T-helper 2 cell (primary cell): ENCODE data around the gene ZNF644.
A peak's percentile ranks its signal among the peaks of the same experiment; 100 is the strongest.
"Not testable (repeated sequence)": the region's sequence is repeated elsewhere in the genome, so short reads cannot be mapped to it uniquely, and the experiment has no call there.

Source experiments
- DNase-seq, 5 experiments: peaks; one replicate each; pipeline versions ENCODE4 v3.0.0 to v3.0.0-alpha.2; 2012 to 2022

The ZNF644 gene

GRCh38 chr1:90977522-90977921 is 44.3 kb downstream of the ZNF644 start:
- no peak for DNase-seq

DNA sequence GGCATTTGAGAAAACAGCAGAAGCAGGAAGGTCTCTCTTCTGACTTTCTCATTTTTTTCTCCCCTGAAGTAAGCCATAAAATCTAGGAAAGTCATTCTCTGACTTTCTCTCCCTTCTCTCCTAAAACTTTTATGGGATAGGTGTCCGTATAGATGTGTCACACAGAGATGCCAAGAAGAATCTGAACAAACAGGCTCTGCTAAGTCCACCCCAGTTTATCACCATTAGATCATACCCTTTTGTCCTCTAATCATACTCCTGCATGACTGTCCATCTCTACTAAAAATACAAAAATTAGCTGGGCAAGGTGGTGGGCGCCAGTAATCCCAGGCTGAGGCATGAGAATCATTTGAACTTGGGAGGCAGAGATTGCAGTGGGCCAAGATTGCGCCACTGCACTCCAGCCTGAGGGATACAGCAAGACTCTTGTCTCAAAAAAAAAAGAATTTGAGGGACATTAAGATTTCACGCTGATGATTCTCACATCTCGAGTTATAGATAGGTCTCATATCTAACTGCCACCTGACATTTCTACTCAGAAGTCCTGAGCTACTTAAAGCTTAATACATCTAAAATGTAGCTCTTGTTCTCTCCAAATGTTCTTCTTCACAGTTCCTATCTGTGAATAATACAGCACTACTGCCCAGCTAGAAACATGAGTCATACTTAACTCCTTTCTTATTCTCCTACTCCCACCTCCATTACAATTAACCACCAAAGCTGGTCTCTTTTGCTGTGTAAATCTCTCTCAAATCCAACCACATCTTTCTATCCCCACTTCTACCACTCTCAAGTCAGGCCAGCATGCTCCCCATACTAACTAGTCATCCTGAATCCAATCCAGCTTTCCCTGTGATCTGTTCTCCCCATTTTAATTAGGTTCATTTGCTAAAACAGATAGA is 47.7 kb downstream of the ZNF644 start:
- DNase-seq, result no peak

- DNase-seq, result no peak
These were observed 51.6 kb downstream of the ZNF644 start for GRCh38 chr1:90970208-90970607.

GRCh38 chr1:90969241-90969640 is 52.6 kb downstream of the ZNF644 start:
- DNase-seq, result no peak

- peak in 1 of 5 experiments; percentile 9 for DNase-seq
These were observed 57.3 kb downstream of the ZNF644 start for GRCh38 chr1:90964444-90965035.

DNA sequence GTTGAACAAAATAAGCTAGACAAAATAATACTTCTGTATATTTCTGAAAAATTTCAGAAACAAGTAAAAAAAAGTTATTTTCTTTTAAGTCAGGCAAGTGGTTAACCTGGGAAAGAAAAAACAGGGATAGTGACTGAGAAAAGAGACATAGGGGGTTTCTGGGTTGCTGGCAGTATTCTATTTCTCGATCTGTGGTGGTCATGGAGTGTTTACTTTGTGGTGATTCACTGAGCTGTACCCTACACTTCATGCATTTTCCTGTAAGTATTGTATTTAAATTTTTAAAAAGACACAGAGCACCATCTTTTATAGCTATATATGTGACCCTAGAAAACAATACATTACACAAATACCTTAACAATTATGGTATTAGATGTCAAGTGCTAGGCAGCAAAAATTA is 58.2 kb downstream of the ZNF644 start:
- DNase-seq, result no peak

- DNase-seq, result no peak
These were observed 58.6 kb downstream of the ZNF644 start for GRCh38 chr1:90963236-90963635.

DNA sequence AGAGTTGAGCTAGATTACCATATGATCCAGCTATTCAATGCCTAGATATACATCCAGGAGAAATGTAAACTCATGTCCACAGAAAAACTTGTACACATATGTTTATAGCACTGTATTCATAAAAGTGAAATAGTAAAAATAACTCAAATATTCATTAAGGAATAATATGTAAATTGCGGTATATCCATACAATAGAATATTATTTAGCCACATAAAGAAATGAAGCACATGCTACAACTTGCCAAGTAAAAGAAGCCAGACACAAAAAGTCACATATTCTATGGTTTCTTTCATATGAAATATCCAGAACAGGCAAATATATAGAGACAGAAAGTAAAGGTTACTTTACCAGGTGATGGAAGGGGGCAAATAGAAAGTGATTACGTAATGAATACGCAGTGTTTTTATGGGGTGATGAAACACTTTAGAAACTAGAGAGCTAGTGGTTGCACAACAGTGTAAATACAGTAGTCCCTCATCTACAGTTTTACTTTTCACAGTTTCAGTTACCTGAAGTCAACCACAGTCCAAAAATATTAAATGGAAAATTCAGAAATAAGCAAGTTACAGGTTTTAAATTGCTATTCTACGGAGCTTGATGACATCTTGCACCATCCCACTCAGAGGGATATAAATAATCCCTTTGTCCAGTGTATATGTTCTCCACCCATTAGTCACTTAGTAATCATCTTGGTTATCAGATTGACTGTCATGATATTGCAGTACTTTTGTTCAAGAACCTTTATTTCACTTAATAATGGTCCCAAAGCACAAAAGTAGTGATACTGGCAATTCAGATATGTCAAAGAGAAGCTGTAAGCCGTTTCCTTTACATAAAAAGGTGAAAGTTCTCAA is 62.3 kb downstream of the ZNF644 start:
- no peak for DNase-seq

- DNase-seq, result no peak
These were observed 64.3 kb downstream of the ZNF644 start for GRCh38 chr1:90957497-90957896.

DNA sequence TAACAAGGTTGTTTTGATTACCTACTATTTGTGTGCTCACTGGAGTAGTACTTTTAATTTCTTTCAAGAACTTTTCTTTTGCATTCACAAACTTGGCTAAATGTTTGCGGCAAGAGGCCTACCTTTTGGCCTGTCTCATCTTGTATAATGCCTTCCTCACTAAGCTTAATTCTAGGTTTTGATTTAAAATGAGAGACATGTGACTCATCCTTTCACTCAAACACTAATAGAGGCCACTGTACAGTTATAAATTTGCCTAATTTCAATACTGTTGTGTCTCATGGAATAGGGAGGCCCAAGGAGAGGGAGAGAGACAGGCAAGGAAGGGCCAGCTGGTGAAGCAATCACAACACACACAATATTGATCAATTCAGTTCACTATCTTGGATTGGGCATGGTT is 66.1 kb downstream of the ZNF644 start:
- DNase-seq, result no peak

GRCh38 chr1:90952906-90953305 is 68.9 kb downstream of the ZNF644 start:
- DNase-seq, result no peak

- no peak for DNase-seq
These were observed 70.8 kb downstream of the ZNF644 start for GRCh38 chr1:90951009-90951408.

DNA sequence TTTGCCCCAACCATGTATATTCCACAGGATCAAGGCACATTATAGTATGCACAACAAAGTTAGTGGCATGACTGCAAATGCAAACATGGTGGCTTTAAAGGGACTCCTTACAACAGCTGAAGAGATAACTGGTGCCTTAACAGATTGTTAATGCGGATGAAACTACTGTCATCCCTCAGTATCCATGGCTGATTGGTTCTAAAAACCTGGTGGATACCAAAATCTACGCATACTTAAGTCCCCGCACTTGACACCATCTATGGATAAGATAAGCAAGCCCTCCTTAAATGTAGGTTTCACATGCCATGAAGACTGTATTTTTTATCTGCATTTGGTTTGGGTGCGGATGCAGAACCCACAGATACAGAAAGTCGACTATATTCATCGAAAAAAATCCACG is 73.5 kb downstream of the ZNF644 start:
- DNase-seq, result no peak

DNA sequence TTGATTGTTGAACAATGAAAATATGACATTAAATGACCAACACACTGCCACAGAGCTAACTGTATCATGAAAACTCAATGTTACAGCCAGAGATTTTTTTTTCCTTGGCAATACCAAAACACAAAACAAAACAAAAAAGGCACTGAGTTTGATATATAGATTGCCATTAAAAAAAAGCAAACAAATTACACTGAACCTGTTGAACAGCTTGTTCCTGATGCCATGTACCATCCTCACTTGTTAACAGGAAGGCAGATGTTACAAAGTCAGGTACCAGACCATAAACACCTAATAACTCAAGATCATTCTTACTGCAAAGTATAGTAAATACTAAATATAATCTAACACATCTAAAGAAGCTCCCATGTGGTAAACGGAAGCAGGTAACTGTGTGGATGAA is 75.2 kb downstream of the ZNF644 start:
- no peak for DNase-seq

DNA sequence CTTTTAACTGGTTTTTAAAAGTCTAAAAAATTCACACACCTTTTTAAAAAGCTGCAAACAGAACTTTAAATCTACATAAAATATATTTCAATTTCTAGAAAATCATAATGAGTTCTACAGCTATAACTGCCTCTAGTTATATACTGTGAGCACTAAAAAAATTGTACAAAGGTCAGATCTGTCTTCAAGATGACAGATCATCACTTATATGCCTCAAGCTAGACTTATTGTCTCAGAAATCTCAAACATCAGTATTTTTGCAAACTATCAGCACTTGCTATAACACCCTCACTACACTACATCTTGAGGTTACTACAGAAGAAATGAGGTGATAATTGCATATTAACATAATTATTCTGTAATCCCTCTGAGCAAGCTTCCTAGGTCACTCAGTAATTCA is 76.5 kb downstream of the ZNF644 start:
- no peak for DNase-seq

GRCh38 chr1:90943966-90944365 is 77.9 kb downstream of the ZNF644 start:
- DNase-seq, result no peak

GRCh38 chr1:90940746-90941145 is 81.1 kb downstream of the ZNF644 start:
- DNase-seq, result no peak

- no peak for DNase-seq
These were observed 85.1 kb downstream of the ZNF644 start for GRCh38 chr1:90936731-90937130.

- no peak for DNase-seq
These were observed 85.8 kb downstream of the ZNF644 start for GRCh38 chr1:90936061-90936460.

- DNase-seq, result not testable (repeated sequence)
These were observed 93.6 kb downstream of the ZNF644 start for GRCh38 chr1:90928231-90928630.

DNA sequence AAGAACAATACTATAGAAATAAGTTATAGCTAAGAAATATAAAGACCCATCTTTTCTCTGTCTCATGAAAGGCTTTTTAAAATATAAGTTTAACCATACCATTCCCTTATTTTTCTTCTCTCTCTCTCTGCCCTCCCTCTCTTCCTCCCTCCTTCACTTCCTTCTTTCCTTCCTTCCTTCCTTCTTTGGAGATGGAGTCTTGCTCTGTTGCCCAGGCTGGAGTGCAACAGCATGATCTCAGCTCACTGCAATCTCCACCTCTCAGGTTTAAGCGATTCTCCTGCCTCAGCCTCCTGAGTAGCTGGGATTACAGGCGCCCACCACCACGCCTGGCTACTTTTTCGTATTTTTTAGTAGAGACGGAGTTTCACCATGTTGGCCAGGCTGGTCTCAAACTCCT is 94.2 kb downstream of the ZNF644 start:
- not testable (repeated sequence) for DNase-seq

- DNase-seq, result no peak
These were observed 94.9 kb downstream of the ZNF644 start for GRCh38 chr1:90926971-90927370.
